Natural killer cell (primary cell): ENCODE results near the gene INCA1. TPM values are rescaled to one million over a fixed set of nuclear protein-coding genes. Genes with fewer than 3 reads are reported as not detected.
"Not testable (repeated sequence)": the region's sequence is repeated elsewhere in the genome, so short reads cannot be mapped to it uniquely, and the experiment has no call there.

ENCODE experiments used
- ATAC-seq, 3 donors: fragments of 150-1000 bp in 2 of 3; fragments of 200-7000 bp in 1 of 3; cut with Tn5 transposase; 1 replicate in 1 of 3; 2 replicates in 2 of 3; pipeline ENCODE4 v1.10.0; 2021; ENCODE audit warnings: mild to moderate bottlenecking in 2 of 3, moderate library complexity in 2 of 3
- DNase-seq, 2 donors: peaks; one replicate each; pipeline versions ENCODE4 v3.0.0 to v3.0.0-alpha.2; 2013 to 2021; ENCODE audit warnings: mixed read lengths in 1 of 2
- H3K27ac ChIP-seq: one replicate; pipeline ENCODE4 v1.5.1; 2013; ENCODE audit warnings: mild to moderate bottlenecking, low read length
- H3K27me3 ChIP-seq: one replicate; pipeline ENCODE4 v1.6.1; 2013; ENCODE audit warnings: low read length; ENCODE audit not compliant: control insufficient read depth, insufficient read depth
- H3K36me3 ChIP-seq: one replicate; pipeline ENCODE4 v1.6.1; 2013; ENCODE audit warnings: low read length; ENCODE audit not compliant: control insufficient read depth, insufficient read depth
- H3K4me1 ChIP-seq: one replicate; pipeline ENCODE4 v1.6.1; 2013; ENCODE audit warnings: low read length; ENCODE audit not compliant: control insufficient read depth, insufficient read depth
- H3K4me3 ChIP-seq: one replicate; pipeline ENCODE4 v1.5.1; 2013; ENCODE audit warnings: low read length
- H3K9me3 ChIP-seq: one replicate; pipeline ENCODE4 v1.6.1; 2013; ENCODE audit warnings: low read length; ENCODE audit not compliant: control insufficient read depth, insufficient read depth
- H3K27ac Mint-ChIP-seq, 2 donors: one replicate each; pipeline ENCODE4 v1.8.0; 2022; ENCODE audit warnings: mild to moderate bottlenecking in 2 of 2, mixed read lengths in 2 of 2, moderate library complexity in 1 of 2
- H3K27me3 Mint-ChIP-seq, 2 donors: one replicate each; pipeline ENCODE4 v1.8.0; 2022; ENCODE audit warnings: low read depth in 2 of 2, mixed read lengths in 2 of 2
- H3K36me3 Mint-ChIP-seq: one replicate; pipeline ENCODE4 v1.8.0; 2022; ENCODE audit warnings: mixed read lengths
- H3K4me1 Mint-ChIP-seq, 2 donors: one replicate each; pipeline ENCODE4 v1.8.0; 2022; ENCODE audit warnings: mixed read lengths in 2 of 2
- H3K4me3 Mint-ChIP-seq: one replicate; pipeline ENCODE4 v1.8.0; 2022; ENCODE audit warnings: mild to moderate bottlenecking, moderate library complexity, mixed read lengths
- H3K9me3 Mint-ChIP-seq, 2 donors: one replicate each; pipeline ENCODE4 v1.8.0; 2022; ENCODE audit warnings: mixed read lengths in 2 of 2
- WGBS: methylation state at CpG from one replicate; pipeline ENCODE4 v1.1.7; 2013; ENCODE audit warnings: missing lambda C conversion rate; ENCODE audit not compliant: insufficient coverage; 5-methylcytosine and 5-hydroxymethylcytosine counted together
- intact Hi-C: fragments of 100-400 bp; cut with micrococcal nuclease; formaldehyde crosslinking; loops from one replicate; pipeline ENCODE4 v1.14.2; 2022
- total RNA-seq, 4 donors: library from RNA; stranded (reverse); fragments of 120-200 nt in 1 of 4; gene quantifications; one replicate each; pipeline versions ENCODE4 v1.2.3 to v1.2.4, GENCODE V29; 2013 to 2022
- TF ChIP-seq, protein P1 (sequence below): fragments of 200-600 bp; IDR thresholded peaks from one replicate; pipeline ENCODE4 v1.8.0; 2022; ENCODE audit warnings: antibody characterized with exemption

Gene INCA1
- total RNA-seq, 3 donors from 2014 or later (not counting 1 experiment from before 2014, with no cell fraction given): 0.39 to 0.54 TPM; not detected in 1

- H3K27me3 ChIP-seq: no peaks in the 10 kb centered on the region
- H3K36me3 ChIP-seq: no peaks in the 10 kb centered on the region
- intact Hi-C loops: loop anchor here (1.0 kb wide), 1 partner anchor 31 kb away; no protein-coding TSS in a partner anchor
- H3K4me3 Mint-ChIP-seq: peak overlapping the region; percentile 89
- H3K4me1 ChIP-seq: peaks cover 14% of the 10 kb centered on the region
- TF ChIP-seq, protein P1, sequence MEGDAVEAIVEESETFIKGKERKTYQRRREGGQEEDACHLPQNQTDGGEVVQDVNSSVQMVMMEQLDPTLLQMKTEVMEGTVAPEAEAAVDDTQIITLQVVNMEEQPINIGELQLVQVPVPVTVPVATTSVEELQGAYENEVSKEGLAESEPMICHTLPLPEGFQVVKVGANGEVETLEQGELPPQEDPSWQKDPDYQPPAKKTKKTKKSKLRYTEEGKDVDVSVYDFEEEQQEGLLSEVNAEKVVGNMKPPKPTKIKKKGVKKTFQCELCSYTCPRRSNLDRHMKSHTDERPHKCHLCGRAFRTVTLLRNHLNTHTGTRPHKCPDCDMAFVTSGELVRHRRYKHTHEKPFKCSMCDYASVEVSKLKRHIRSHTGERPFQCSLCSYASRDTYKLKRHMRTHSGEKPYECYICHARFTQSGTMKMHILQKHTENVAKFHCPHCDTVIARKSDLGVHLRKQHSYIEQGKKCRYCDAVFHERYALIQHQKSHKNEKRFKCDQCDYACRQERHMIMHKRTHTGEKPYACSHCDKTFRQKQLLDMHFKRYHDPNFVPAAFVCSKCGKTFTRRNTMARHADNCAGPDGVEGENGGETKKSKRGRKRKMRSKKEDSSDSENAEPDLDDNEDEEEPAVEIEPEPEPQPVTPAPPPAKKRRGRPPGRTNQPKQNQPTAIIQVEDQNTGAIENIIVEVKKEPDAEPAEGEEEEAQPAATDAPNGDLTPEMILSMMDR: peak; percentile 74
- H3K9me3 ChIP-seq: no peaks in the 10 kb centered on the region
- 5% methylated on average over 33 of the region's 48 CpGs for WGBS
- peak overlapping the region; percentile 22 for H3K4me3 ChIP-seq
- peak overlapping the region; percentile 77 to 83 for H3K27ac Mint-ChIP-seq
- peak overlapping the region; percentile 12 for H3K27ac ChIP-seq
- ATAC-seq (peak; percentile 91 to 96 (median 92)), DNase-seq (peak; percentile 78 to 93)
- H3K9me3 Mint-ChIP-seq: no peaks in the 10 kb centered on the region
- peaks cover 0 to 7% of the 10 kb centered on the region in 2 donors for H3K27me3 Mint-ChIP-seq
- peaks cover 6 to 13% of the 10 kb centered on the region in 2 donors for H3K4me1 Mint-ChIP-seq
- no peaks in the 10 kb centered on the region for H3K36me3 Mint-ChIP-seq
These were observed 34.2 kb upstream of the INCA1 start for GRCh38 chr17:5031365-5032082.

DNA sequence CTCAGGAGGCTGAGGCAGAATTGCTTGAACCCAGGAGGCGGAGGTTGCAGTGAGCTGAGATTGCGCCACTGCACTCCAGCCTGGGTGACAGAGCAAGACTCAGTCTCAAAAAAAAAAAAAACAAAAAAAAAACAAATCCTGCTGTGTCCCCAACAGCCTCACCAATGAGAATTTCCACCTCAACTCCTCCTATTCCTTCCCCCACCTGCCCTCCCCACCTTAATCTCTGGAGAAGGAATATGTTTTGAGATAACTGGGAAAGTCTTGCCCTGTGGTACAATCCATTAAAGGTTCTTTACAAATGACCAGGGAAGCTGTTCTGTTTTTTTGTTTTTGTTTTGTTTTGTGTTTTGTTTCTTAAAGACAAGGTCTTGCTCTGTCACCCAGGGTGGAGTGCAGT lies 32.8 kb upstream of the INCA1 start:
- H3K4me1 ChIP-seq: peaks cover 14% of the 10 kb centered on the region
- H3K27me3 Mint-ChIP-seq, H3K27ac Mint-ChIP-seq, DNase-seq, H3K9me3 ChIP-seq, H3K4me3 ChIP-seq, H3K4me3 Mint-ChIP-seq, H3K9me3 Mint-ChIP-seq, ATAC-seq, H3K36me3 Mint-ChIP-seq, H3K27ac ChIP-seq, intact Hi-C loops, H3K36me3 ChIP-seq, H3K27me3 ChIP-seq: not testable (repeated sequence)
- H3K4me1 Mint-ChIP-seq: peaks cover 6 to 13% of the 10 kb centered on the region in 2 donors
- WGBS: 88% methylated on average over 1 of the region's 2 CpGs

- Histone ChIP-seq H3K4me3 (no peak overlapping the region), H3K9me3 (no peaks in the 10 kb centered on the region), H3K4me1 (peaks cover 14% of the 10 kb centered on the region), H3K36me3 (no peaks in the 10 kb centered on the region), H3K27me3 (no peaks in the 10 kb centered on the region), H3K27ac (no peak overlapping the region)
- no peak overlapping the region for H3K4me3 Mint-ChIP-seq
- intact Hi-C loops: no loop called here
- no peak overlapping the region for H3K27ac Mint-ChIP-seq
- ATAC-seq (no peak), DNase-seq (no peak)
- no peaks in the 10 kb centered on the region for H3K9me3 Mint-ChIP-seq
- TF ChIP-seq, protein P1: no peak
- H3K27me3 Mint-ChIP-seq: no peaks in the 10 kb centered on the region
- no peaks in the 10 kb centered on the region for H3K36me3 Mint-ChIP-seq
- peaks cover 6 to 20% of the 10 kb centered on the region in 2 donors for H3K4me1 Mint-ChIP-seq
- 84% methylated on average over 4 of the region's 5 CpGs for WGBS
These were observed 30.6 kb upstream of the INCA1 start for GRCh38 chr17:5027916-5028315.

DNA sequence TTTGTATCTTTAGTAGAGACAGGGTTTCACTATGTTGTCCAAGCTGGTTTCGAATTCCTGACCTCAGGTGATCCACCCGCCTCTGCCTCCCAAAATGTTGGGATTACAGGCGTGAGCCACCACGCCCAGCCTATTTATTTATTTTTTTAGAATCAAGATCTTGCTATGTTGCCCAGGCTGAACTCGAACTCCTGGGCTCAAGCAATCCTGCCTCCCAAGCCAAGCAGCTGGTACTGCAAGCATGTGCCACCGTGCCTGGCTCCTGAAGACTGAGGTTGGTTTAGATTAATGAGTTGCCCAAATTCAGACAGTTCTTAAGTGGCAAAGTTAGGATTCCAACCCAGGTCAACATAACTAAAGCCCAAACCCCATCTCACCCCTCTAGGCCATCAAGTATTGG lies 30.0 kb upstream of the INCA1 start:
- no peaks in the 10 kb centered on the region for H3K9me3 ChIP-seq
- TF ChIP-seq, protein P1: no peak
- H3K27me3 ChIP-seq: no peaks in the 10 kb centered on the region
- peaks cover 14% of the 10 kb centered on the region for H3K4me1 ChIP-seq
- WGBS: 95% methylated on average over 6 of the region's 6 CpGs
- no peak for ATAC-seq
- Mint-ChIP-seq H3K4me3 (no peak overlapping the region), H3K9me3 (no peaks in the 10 kb centered on the region), H3K36me3 (no peaks in the 10 kb centered on the region), H3K4me1 (peaks cover 6 to 20% of the 10 kb centered on the region in 2 donors), H3K27me3 (no peaks in the 10 kb centered on the region), H3K27ac (no peak overlapping the region)
- H3K4me3 ChIP-seq: no peak overlapping the region
- no peak overlapping the region for H3K27ac ChIP-seq
- intact Hi-C loops: no loop called here
- no peak for DNase-seq
- peaks cover 5% of the 10 kb centered on the region for H3K36me3 ChIP-seq
